CD4-positive, alpha-beta T cell treated with Interleukin-4 for 1 hour (primary cell): ENCODE results near the gene CTNNA3.

Experiments
- DNase-seq, 2 donors: peaks; one replicate each; pipeline ENCODE4 v3.0.0-alpha.2; 2020 to 2022

CTNNA3 gene

GRCh38 chr10:66021423-66021822, 1674.6 kb downstream of the CTNNA3 start:
- no peak for DNase-seq

GRCh38 chr10:66008221-66008620, 1687.8 kb downstream of the CTNNA3 start:
- no peak for DNase-seq

GRCh38 chr10:66006411-66006810, 1689.6 kb downstream of the CTNNA3 start:
- DNase-seq = no peak

- no peak for DNase-seq
Measured at GRCh38 chr10:65993451-65993850, 1702.5 kb downstream of the CTNNA3 start.

DNA sequence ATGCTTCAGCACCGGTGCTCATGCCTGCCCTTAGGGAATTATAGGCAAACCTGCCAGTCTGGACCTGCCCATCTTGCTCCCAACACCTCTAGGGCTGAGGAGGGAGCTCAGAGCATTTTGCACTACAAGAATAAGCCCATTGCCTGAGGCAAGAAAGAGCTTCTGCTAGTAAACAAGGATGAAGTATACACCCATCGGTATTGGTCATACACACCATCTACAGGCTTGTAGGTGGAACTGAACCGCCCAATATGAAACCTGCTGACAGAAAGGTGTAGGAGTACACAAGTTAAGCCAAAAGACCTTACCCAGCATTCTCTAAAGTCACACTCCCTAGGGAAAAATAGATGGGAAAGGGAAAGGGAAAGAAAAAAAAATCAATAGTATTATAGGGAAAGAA, 1727.1 kb downstream of the CTNNA3 start:
- DNase-seq = no peak

DNA sequence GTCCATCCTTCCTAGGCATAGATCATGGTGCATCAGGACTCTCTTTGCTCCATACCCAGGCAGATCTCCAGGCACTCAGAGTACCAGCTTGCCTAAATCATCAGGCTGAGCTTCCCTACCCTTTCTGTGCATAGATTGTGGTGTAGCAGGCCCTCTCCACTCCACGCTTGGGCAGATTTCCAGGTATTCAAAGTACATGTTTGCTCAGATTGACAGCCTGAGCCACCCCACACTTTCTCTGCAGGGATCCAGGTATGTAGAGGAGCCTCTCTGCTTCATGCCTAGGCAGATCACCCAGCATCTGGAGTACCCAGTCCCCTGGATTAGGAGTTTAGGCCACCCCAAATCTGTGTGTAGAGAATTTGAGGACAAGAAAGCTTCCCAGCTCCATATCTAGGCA, 1727.6 kb downstream of the CTNNA3 start:
- DNase-seq = no peak

GRCh38 chr10:65964205-65964604, 1731.8 kb downstream of the CTNNA3 start:
- no peak for DNase-seq

GRCh38 chr10:65952086-65952485, 1743.9 kb downstream of the CTNNA3 start:
- DNase-seq = no peak

GRCh38 chr10:65950075-65950474, 1745.9 kb downstream of the CTNNA3 start:
- no peak for DNase-seq

GRCh38 chr10:65949526-65949925, 1746.5 kb downstream of the CTNNA3 start:
- DNase-seq = no peak

GRCh38 chr10:65945061-65945460, 1750.9 kb downstream of the CTNNA3 start:
- DNase-seq = no peak

DNA sequence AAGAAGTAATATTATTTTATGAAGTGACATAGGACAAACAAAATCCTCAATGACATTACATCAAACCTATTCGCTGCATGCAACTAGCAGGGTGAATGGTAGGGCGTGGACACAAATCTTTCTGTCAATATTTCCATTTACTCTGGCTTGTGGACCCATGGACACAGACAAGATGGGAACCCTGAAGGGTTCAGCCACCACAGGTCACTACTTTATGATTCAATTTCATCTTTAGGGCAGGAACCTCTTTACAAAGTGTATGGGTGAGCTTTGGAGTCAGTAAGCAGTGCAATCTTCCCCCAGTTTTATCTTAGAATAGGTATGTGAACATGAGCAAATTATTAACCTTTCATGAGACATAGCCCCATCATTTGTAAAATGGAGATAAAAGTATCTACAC, 1752.5 kb downstream of the CTNNA3 start:
- DNase-seq = no peak

GRCh38 chr10:65940816-65941662, 1755.0 kb downstream of the CTNNA3 start:
- DNase-seq = no peak

- DNase-seq = no peak
Measured at GRCh38 chr10:65940105-65940504, 1755.9 kb downstream of the CTNNA3 start.

GRCh38 chr10:65931291-65932070, 1764.5 kb downstream of the CTNNA3 start:
- no peak for DNase-seq

DNA sequence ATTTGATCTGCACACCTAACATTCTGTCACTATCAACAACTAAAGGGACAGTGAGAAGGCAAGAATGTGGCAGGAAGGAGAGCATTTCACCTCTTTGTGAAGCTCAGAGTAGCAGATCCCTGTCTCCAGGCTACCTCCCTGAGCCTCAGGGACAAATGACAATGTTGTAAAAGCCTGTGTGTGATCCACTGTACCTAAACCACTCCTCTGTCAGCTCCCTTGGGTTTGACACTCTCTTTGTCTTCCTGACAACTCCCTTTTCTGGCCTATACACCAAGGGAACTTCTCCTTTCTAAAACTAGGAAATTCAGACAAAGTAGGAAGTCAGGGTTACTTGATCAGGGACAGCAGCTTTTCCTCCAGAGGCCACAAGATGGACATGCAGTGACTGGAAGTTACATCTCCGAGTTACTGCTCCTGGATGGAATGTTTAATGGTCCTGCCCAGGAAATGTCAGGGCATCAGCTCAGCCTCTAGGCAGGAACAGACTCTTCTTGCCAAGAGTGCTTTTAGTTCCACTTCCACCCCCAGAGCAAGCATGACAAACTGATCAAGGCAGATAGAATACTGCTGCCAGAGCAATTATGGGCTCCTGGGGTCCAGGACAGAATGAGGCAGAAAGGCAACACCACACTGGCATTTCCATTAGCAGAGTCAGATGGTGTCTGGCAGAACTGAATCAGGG, 1784.7 kb downstream of the CTNNA3 start:
- no peak for DNase-seq

DNA sequence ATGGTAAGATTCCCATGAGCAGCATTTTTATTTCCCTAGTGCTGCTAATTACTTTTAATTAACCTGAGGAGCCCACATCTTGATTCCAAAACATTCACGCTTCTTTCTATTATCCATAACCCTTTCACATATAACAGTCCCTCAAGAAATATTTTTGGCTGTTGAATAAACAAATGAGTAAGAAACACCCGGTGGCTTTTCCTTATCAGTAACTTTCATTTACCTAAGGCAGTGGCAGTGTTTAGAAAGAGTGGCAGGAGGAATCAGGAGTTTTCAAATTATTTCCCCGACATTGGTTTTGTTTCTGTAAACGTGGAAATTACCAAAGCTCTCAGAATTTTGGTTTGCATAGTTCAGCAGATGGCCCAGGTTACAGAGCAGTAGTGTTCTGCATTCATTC, 1785.8 kb downstream of the CTNNA3 start:
- DNase-seq = no peak

DNA sequence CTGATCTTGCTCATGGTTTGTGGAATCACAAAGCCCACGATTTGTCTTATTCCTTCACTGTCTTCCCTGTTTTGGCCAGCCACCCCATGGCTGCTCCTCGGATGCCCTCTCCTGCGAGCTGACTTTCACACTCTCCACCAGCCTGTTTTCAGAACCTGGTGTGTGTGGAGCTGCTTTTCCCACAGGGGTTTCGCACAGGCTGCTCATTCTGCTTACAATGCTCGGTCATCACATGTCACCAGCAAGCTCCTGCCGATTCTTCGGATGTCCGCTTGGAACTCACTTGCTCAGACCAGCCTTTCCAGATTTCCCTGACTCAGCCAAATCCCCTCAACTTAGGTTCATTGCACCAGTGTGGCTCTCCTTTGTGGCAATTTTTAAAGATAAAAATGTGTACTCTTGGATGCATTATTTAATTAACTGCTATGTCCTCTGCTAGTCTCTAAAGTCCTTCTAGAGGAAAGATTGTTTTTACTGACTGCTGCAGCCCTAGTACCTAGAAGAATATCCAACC, 1788.7 kb downstream of the CTNNA3 start:
- no peak for DNase-seq

GRCh38 chr10:65903620-65904019, 1792.4 kb downstream of the CTNNA3 start:
- no peak for DNase-seq

DNA sequence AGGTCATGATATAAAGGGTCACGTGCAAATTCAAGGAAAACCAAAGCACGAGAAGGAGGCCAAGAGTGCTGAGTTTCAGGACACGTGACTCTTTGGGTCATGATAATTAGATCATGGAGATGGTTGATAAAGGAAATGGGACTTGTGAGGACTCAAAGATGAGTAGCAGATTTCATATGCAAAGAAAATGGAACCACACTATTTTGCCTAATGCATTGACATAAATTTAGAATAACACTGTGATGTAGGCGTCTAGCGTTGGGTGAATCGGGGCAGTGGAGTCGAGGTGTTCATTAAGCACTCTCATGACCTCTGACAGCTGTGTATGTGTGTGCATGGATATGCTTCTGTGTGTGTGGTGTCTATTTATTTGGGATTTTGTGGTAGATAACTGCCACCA, 1795.7 kb downstream of the CTNNA3 start:
- no peak for DNase-seq

DNA sequence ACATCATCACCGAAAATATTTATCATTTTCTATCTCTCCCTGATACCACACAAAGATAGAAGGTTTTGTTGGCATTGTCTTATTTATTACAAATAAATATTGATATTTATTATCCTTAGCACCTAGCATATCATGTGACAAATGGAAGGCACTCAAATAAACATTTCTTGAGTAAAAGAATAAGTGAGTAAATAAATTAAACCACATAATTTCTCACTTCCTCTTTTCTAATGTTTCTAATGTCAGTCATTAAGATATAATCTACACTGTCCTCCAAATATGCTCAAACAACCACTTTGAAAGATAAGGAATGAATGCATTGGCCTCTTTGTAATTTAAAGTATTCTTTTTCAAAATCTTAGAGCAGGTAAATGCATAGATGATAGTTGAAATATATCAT, 1797.9 kb downstream of the CTNNA3 start:
- DNase-seq = no peak

GRCh38 chr10:65894961-65895360, 1801.0 kb downstream of the CTNNA3 start:
- DNase-seq = no peak

- no peak for DNase-seq
Measured at GRCh38 chr10:65894379-65894778, 1801.6 kb downstream of the CTNNA3 start.
